K562 (cell line): ENCODE data around the gene S100A1. TPM values are rescaled to one million over a fixed set of nuclear protein-coding genes. Genes with fewer than 3 reads are reported as not detected.

Source experiments
- CBX1 ChIP-seq: sonication (generic); IDR thresholded peaks from 2 replicates; pipeline ENCODE4 v1.6.1; 2016; ENCODE audit warnings: antibody characterized with exemption, low read depth, mild to moderate bottlenecking
- CBX3 ChIP-seq, 2 experiments: IDR thresholded peaks; 1 replicate in 1 of 2; 2 replicates in 1 of 2; pipeline ENCODE4 v1.6.1; 2012; ENCODE audit warnings: inconsistent platforms in 2 of 2, low read length in 2 of 2, borderline replicate concordance in 1 of 2, control low read depth in 1 of 2
- CREM ChIP-seq: IDR thresholded peaks from 2 replicates; pipeline ENCODE4 v1.6.1; 2014; ENCODE audit warnings: antibody characterized with exemption, low read depth
- EP400 ChIP-seq: fragments of 450-650 bp; IDR thresholded peaks from 2 replicates; pipeline ENCODE4 v1.6.1; 2017; ENCODE audit warnings: antibody characterized with exemption, mild to moderate bottlenecking, moderate library complexity
- FOXK1 ChIP-seq: sonication (generic); formaldehyde crosslinking; IDR thresholded peaks from 2 replicates; pipeline ENCODE4 v1.8.0; 2022; ENCODE audit warnings: missing genetic modification reagents, mild to moderate bottlenecking, borderline replicate concordance
- FOXK2 ChIP-seq, 2 experiments: fragments of 450-650 bp; IDR thresholded peaks in 1 of 2; conservative IDR thresholded peaks in 1 of 2; 2 replicates each; pipeline ENCODE4 v1.6.1; 2016; ENCODE audit warnings: low read depth in 2 of 2, mild to moderate bottlenecking in 1 of 2
- JUND ChIP-seq, 2 experiments: IDR thresholded peaks; 2 replicates in 1 of 2; 3 replicates in 1 of 2; pipeline ENCODE4 v1.6.1; 2011; ENCODE audit warnings: borderline replicate concordance in 2 of 2, low read depth in 2 of 2, low read length in 2 of 2, improper control_type of control experiment in 1 of 2, missing biosample characterization in 1 of 2, missing genetic modification characterization in 1 of 2, missing genetic modification reagents in 1 of 2
- KLF16 ChIP-seq: IDR thresholded peaks from 2 replicates; pipeline ENCODE4 v1.6.1; 2016; ENCODE audit warnings: antibody characterized with exemption
- SMAD1 ChIP-seq: fragments of 150-350 bp; IDR thresholded peaks from 2 replicates; pipeline ENCODE4 v1.6.1; 2014; ENCODE audit warnings: low read length, low read depth; ENCODE audit not compliant: partially characterized antibody
- THRAP3 ChIP-seq: fragments of 450-650 bp; IDR thresholded peaks from 2 replicates; pipeline ENCODE4 v1.6.1; 2016; ENCODE audit warnings: mild to moderate bottlenecking, inconsistent platforms, borderline replicate concordance
- ZNF263 ChIP-seq: sonication (generic); formaldehyde crosslinking; IDR thresholded peaks from 2 replicates; pipeline ENCODE4 v1.8.0; 2022; ENCODE audit warnings: mild to moderate bottlenecking, missing genetic modification reagents, borderline replicate concordance
- polyA plus RNA-seq, 8 experiments: library from polyadenylated mRNA; depleted of rRNA in 4 of 8; stranded (reverse) in 5 of 8; unstranded in 3 of 8; fragments of >200 nt; fragmentation: Nextera tagmentation in 2 of 8; fragmentation: Illumina TruSeq in 1 of 8; extraction: Ambion mirVana in 2 of 8; extraction: Trizol in 1 of 8; gene quantifications; 2 replicates each; pipeline versions ENCODE4 v1.2.1 to v1.2.3, GENCODE V29; 2011 to 2014; ENCODE audit warnings: inconsistent platforms in 1 of 8, missing spikeins in 1 of 8
- total RNA-seq, 7 experiments: library from RNA; depleted of rRNA in 6 of 7; stranded (reverse); fragments of >200 nt in 6 of 7; fragmentation: Illumina TruSeq in 2 of 7; extraction: Trizol in 2 of 7; gene quantifications; 2 replicates each; pipeline versions ENCODE4 v1.2.1 to v1.2.3, GENCODE V29; 2011 to 2021; ENCODE audit warnings: low replicate concordance in 1 of 7
- TF ChIP-seq, protein P1 (sequence below): sonication (generic); formaldehyde crosslinking; IDR thresholded peaks from 2 replicates; pipeline ENCODE4 v1.8.0; 2023; ENCODE audit warnings: mild to moderate bottlenecking, missing genetic modification reagents
- TF ChIP-seq, protein P2 (sequence below): IDR thresholded peaks from 2 replicates; pipeline ENCODE4 v1.6.1; 2011; ENCODE audit warnings: borderline replicate concordance, low read depth, mild to moderate bottlenecking, moderate library complexity, low read length; ENCODE audit not compliant: insufficient read depth, poor library complexity, severe bottlenecking
- TF ChIP-seq, protein P3 (sequence below): sonication (generic); formaldehyde crosslinking; IDR thresholded peaks from 2 replicates; pipeline ENCODE4 v1.8.0; 2022; ENCODE audit warnings: missing genetic modification reagents, mild to moderate bottlenecking, moderate library complexity, borderline replicate concordance
- TF ChIP-seq, protein P4 (sequence below), 2 experiments: IDR thresholded peaks; 2 replicates each; pipeline ENCODE4 v1.6.1; 2011; ENCODE audit warnings: borderline replicate concordance in 1 of 2, control low read depth in 1 of 2, low read depth in 1 of 2, low read length in 1 of 2, mild to moderate bottlenecking in 1 of 2, mixed read lengths in 1 of 2, moderate library complexity in 1 of 2; ENCODE audit not compliant: insufficient read depth in 1 of 2, insufficient read length in 1 of 2, poor library complexity in 1 of 2, severe bottlenecking in 1 of 2; ENCODE audit errors: extremely low read depth in 1 of 2
- TF ChIP-seq, protein P5 (sequence below): fragments of 450-650 bp; IDR thresholded peaks from 2 replicates; pipeline ENCODE4 v1.6.1; 2016

S100A1 gene
- total and polyA plus RNA-seq, 9 of the 15 experiments (the other 6 are each of a cell fraction or from before 2014, with no cell fraction given) = 0.44 to 30.1 (median 12.7) TPM

DNA sequence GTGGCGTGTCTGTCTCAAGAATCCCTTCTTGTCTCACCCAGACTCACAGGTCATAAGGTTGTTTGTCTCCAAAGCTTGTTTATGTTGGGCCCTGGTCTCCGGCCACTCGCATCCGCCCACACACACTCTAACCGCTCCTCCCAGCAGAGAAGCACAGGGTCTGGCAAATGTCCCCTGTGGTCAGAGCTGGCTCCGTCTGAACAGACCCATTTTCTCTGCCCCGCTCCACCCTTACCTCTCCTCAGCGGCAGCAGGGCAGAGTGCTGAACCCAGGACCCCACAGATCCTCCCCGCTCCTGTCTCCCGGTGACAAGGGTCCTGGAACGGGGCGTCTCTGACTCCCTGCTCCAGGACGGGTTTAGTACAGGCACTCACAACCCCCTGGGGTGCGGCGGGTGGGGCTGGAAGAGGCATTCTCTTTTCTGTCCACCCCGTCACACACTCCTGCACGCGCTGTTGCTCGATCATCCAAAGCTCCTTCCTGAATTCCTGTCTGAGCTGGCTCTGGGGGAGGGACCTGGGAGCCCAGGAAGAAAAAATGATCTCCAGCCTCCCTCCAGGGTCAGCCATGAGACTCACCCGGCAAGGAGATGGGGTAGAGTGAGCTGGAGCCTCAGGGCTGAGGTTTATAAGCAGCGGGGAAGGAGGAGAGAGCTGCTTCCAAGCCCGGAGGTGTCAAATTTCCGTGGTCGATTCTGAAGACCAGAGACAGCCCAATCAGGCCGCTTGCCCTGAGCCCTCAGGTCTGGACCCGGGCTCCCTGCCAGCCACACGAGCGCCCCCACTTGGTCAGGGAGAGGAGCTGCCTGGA is 1.1 kb upstream of the S100A1 start, which contains the start of gene S100A13 (continued):
- TF ChIP-seq, protein P1, sequence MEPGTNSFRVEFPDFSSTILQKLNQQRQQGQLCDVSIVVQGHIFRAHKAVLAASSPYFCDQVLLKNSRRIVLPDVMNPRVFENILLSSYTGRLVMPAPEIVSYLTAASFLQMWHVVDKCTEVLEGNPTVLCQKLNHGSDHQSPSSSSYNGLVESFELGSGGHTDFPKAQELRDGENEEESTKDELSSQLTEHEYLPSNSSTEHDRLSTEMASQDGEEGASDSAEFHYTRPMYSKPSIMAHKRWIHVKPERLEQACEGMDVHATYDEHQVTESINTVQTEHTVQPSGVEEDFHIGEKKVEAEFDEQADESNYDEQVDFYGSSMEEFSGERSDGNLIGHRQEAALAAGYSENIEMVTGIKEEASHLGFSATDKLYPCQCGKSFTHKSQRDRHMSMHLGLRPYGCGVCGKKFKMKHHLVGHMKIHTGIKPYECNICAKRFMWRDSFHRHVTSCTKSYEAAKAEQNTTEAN (CRISPR knock-in tag) = 0 out of 2 replicates have a peak, but pooled peaks have one; percentile 41
- TF ChIP-seq EP400 (peak; percentile 72), JUND (IDR thresholded peaks at IDR 0.05; ENCODE audit: borderline replicate concordance, low read depth, low read length) (peak; percentile 28; the same call in 1 of the 2 replicates), JUND (tag; IDR thresholded peaks at IDR 0.05; ENCODE audit: borderline replicate concordance, low read depth, low read length) (no peak; the same call in 2 of the 3 replicates), CREM (peak; percentile 11; the same call in 1 of the 2 replicates), FOXK1 (peak; percentile 80; the same call in 1 of the 2 replicates), SMAD1 (peak; percentile 16), FOXK2 (conservative IDR thresholded peaks at IDR 0.05 in 1 of 2, IDR thresholded peaks at IDR 0.05 in 1 of 2; ENCODE audit: low read depth in 2 of 2) (peak; percentile 76 to 90), CBX1 (peak; percentile 11; the same call in 1 of the 2 replicates), ZNF263 (0 out of 2 replicates have a peak, but pooled peaks have one; percentile 20), THRAP3 (no peak), CBX3 (IDR thresholded peaks at IDR 0.05; ENCODE audit: borderline replicate concordance in 1 of 2, low read length in 2 of 2) (0 out of 3 replicates have a peak, but pooled peaks of 1 of the 2 experiments have one; percentile 40), KLF16 (no peak; the same call in 1 of the 2 replicates)
- TF ChIP-seq, protein P2, sequence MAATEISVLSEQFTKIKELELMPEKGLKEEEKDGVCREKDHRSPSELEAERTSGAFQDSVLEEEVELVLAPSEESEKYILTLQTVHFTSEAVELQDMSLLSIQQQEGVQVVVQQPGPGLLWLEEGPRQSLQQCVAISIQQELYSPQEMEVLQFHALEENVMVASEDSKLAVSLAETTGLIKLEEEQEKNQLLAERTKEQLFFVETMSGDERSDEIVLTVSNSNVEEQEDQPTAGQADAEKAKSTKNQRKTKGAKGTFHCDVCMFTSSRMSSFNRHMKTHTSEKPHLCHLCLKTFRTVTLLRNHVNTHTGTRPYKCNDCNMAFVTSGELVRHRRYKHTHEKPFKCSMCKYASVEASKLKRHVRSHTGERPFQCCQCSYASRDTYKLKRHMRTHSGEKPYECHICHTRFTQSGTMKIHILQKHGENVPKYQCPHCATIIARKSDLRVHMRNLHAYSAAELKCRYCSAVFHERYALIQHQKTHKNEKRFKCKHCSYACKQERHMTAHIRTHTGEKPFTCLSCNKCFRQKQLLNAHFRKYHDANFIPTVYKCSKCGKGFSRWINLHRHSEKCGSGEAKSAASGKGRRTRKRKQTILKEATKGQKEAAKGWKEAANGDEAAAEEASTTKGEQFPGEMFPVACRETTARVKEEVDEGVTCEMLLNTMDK = peak; percentile 88
- TF ChIP-seq, protein P3, sequence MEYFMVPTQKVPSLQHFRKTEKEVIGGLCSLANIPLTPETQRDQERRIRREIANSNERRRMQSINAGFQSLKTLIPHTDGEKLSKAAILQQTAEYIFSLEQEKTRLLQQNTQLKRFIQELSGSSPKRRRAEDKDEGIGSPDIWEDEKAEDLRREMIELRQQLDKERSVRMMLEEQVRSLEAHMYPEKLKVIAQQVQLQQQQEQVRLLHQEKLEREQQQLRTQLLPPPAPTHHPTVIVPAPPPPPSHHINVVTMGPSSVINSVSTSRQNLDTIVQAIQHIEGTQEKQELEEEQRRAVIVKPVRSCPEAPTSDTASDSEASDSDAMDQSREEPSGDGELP = peak; percentile 66; the same call in 1 of the 2 replicates
- TF ChIP-seq, protein P4, sequence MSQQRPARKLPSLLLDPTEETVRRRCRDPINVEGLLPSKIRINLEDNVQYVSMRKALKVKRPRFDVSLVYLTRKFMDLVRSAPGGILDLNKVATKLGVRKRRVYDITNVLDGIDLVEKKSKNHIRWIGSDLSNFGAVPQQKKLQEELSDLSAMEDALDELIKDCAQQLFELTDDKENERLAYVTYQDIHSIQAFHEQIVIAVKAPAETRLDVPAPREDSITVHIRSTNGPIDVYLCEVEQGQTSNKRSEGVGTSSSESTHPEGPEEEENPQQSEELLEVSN (IDR thresholded peaks at IDR 0.05; ENCODE audit: borderline replicate concordance in 1 of 2, extremely low read depth in 1 of 2, insufficient read depth in 1 of 2, insufficient read length in 1 of 2, low read depth in 1 of 2, low read length in 1 of 2, poor library complexity in 1 of 2, severe bottlenecking in 1 of 2) = peak in 1 of 2 experiments; percentile 46
- TF ChIP-seq, protein P5, sequence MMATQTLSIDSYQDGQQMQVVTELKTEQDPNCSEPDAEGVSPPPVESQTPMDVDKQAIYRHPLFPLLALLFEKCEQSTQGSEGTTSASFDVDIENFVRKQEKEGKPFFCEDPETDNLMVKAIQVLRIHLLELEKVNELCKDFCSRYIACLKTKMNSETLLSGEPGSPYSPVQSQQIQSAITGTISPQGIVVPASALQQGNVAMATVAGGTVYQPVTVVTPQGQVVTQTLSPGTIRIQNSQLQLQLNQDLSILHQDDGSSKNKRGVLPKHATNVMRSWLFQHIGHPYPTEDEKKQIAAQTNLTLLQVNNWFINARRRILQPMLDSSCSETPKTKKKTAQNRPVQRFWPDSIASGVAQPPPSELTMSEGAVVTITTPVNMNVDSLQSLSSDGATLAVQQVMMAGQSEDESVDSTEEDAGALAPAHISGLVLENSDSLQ = peak; percentile 61
